ENCODE measurements around the gene TMPRSS2. TPM values are rescaled to one million over a fixed set of nuclear protein-coding genes. Genes with fewer than 3 reads are reported as not detected.

Gene TMPRSS2
- total RNA-seq, 1 experiment from 2014 or later = 1.1 TPM

DNA sequence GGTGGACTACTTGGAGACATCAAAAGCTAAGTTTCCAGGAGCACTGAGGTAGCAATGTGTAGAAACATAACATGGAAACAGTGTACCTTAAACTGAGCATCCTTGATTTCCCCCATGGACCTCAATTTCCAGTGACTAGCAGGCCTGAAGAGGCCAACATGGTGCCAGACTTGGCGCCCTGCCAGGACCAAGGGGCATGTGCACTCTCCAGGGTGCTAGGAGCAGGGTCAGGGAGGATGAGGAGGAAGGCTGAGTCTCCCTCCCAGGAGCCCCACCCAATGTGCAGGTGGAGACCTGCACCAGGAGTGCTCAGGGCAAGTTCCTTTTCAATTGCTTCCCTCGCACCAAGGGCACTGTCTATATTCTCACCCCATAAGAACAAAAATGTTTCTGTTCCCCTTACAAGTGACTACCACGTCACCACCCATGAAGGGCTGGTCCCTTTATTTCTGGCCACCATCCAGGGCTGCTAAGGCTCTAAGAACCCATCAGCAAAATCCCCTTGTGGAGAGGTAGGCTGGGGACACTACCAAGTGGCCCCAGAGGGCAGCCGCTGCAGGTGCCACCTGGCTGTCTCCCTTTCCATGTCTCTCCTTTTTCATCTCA is 42.7 kb downstream of the TMPRSS2 start:
- no peaks in the 10 kb centered on the region for H3K9me2 ChIP-seq (ENCODE audit: insufficient read depth)
- intact Hi-C loops (cut with micrococcal nuclease) = no loop called here
- ChIA-PET RAD21 (ENCODE audit: low non-redundant PET in 1 of 2, low total read pairs in 2 of 2, uncharacterized antibody in 2 of 2, unreplicated experiment in 2 of 2) (no interaction called here), POLR2A (no interaction called here), CTCF (interaction anchor here (3.4 kb wide), 1 partner anchor 182 kb away, joined by 10 read pairs; no protein-coding TSS in a partner anchor)
- no TSS peak for BruUV-seq (replicated peaks)
- DNase-seq (ENCODE audit: low read depth, low spot score) (no peak), ATAC-seq (no peak)
- no peaks in the 10 kb centered on the region for H3K9me3 ChIP-seq (ENCODE audit: control insufficient read depth in 1 of 2, insufficient read depth in 1 of 2, low read depth in 1 of 2, low read length in 2 of 2)
- no peaks in the 10 kb centered on the region for H3K36me3 ChIP-seq (ENCODE audit: control insufficient read depth in 1 of 2, insufficient read depth in 2 of 2, low read length in 2 of 2)
- H4K20me1 ChIP-seq (ENCODE audit: insufficient read depth) = no peaks in the 10 kb centered on the region
- H3K9ac ChIP-seq (ENCODE audit: low read length) = no peak overlapping the region
- TF ChIP-seq EZH2 (IDR thresholded peaks at IDR 0.05) (no peak), RAD21 (IDR thresholded peaks at IDR 0.05; ENCODE audit: low read depth) (no peak), FOSL1 (IDR thresholded peaks at IDR 0.05; ENCODE audit: low read depth) (no peak), POLR2A (IDR thresholded peaks at IDR 0.05; ENCODE audit: borderline replicate concordance, extremely low read depth, insufficient read depth, insufficient read length) (no peak), EZH2phosphoT487 (IDR thresholded peaks at IDR 0.05; ENCODE audit: borderline replicate concordance) (no peak), POLR2AphosphoS5 (IDR thresholded peaks at IDR 0.05; ENCODE audit: low read depth, low read length) (no peak), ZFX (IDR thresholded peaks at IDR 0.05) (no peak), ZNF274 (IDR thresholded peaks at IDR 0.05; ENCODE audit: low read depth, low read length) (no peak), TCF7L2 (IDR thresholded peaks at IDR 0.05; ENCODE audit: borderline replicate concordance, extremely low read depth, insufficient read depth, insufficient read length) (no peak), SRF (IDR thresholded peaks at IDR 0.05; ENCODE audit: low read depth) (no peak), YY1 (IDR thresholded peaks at IDR 0.05; ENCODE audit: extremely low read depth, insufficient replicate concordance, low read depth, low read length) (no peak), CBX3 (IDR thresholded peaks at IDR 0.05; ENCODE audit: low read depth) (no peak), SP1 (IDR thresholded peaks at IDR 0.05; ENCODE audit: low read depth) (no peak), ELF1 (IDR thresholded peaks at IDR 0.05; ENCODE audit: borderline replicate concordance, low read depth) (no peak), CEBPB (IDR thresholded peaks at IDR 0.05; ENCODE audit: low read depth) (no peak), JUND (IDR thresholded peaks at IDR 0.05) (no peak)
- TF ChIP-seq, protein P1, sequence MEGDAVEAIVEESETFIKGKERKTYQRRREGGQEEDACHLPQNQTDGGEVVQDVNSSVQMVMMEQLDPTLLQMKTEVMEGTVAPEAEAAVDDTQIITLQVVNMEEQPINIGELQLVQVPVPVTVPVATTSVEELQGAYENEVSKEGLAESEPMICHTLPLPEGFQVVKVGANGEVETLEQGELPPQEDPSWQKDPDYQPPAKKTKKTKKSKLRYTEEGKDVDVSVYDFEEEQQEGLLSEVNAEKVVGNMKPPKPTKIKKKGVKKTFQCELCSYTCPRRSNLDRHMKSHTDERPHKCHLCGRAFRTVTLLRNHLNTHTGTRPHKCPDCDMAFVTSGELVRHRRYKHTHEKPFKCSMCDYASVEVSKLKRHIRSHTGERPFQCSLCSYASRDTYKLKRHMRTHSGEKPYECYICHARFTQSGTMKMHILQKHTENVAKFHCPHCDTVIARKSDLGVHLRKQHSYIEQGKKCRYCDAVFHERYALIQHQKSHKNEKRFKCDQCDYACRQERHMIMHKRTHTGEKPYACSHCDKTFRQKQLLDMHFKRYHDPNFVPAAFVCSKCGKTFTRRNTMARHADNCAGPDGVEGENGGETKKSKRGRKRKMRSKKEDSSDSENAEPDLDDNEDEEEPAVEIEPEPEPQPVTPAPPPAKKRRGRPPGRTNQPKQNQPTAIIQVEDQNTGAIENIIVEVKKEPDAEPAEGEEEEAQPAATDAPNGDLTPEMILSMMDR (IDR thresholded peaks at IDR 0.05 in 2 of 3, conservative IDR thresholded peaks at IDR 0.05 in 1 of 3; ENCODE audit: borderline replicate concordance in 1 of 3, insufficient read depth in 1 of 3, low read depth in 2 of 3, low read length in 2 of 3) = no peak
- TF ChIP-seq, protein P2, sequence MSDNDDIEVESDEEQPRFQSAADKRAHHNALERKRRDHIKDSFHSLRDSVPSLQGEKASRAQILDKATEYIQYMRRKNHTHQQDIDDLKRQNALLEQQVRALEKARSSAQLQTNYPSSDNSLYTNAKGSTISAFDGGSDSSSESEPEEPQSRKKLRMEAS (IDR thresholded peaks at IDR 0.05) = no peak
- TF ChIP-seq, protein P3, sequence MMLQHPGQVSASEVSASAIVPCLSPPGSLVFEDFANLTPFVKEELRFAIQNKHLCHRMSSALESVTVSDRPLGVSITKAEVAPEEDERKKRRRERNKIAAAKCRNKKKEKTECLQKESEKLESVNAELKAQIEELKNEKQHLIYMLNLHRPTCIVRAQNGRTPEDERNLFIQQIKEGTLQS (IDR thresholded peaks at IDR 0.05) = no peak
- TF ChIP-seq, protein P4, sequence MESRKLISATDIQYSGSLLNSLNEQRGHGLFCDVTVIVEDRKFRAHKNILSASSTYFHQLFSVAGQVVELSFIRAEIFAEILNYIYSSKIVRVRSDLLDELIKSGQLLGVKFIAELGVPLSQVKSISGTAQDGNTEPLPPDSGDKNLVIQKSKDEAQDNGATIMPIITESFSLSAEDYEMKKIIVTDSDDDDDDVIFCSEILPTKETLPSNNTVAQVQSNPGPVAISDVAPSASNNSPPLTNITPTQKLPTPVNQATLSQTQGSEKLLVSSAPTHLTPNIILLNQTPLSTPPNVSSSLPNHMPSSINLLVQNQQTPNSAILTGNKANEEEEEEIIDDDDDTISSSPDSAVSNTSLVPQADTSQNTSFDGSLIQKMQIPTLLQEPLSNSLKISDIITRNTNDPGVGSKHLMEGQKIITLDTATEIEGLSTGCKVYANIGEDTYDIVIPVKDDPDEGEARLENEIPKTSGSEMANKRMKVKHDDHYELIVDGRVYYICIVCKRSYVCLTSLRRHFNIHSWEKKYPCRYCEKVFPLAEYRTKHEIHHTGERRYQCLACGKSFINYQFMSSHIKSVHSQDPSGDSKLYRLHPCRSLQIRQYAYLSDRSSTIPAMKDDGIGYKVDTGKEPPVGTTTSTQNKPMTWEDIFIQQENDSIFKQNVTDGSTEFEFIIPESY (IDR thresholded peaks at IDR 0.05; ENCODE audit: extremely low read depth, insufficient replicate concordance, low read length) = no peak
- no peak overlapping the region for H3K4me3 ChIP-seq (replicated peaks in 1 of 2; ENCODE audit: low read depth in 1 of 2, low read length in 2 of 2)
- no peak overlapping the region for H3K4me2 ChIP-seq (ENCODE audit: low read length)
- H3K27me3 ChIP-seq (ENCODE audit: insufficient read depth, low read length) = no peaks in the 10 kb centered on the region
- no peak overlapping the region for H3K27ac ChIP-seq (ENCODE audit: low read depth, low read length)
- no peak overlapping the region for H2AFZ ChIP-seq (ENCODE audit: low read depth, low read length, poor library complexity, severe bottlenecking)
- H3K79me2 ChIP-seq (ENCODE audit: insufficient read depth, low read length) = no peaks in the 10 kb centered on the region
- H3K4me1 ChIP-seq (ENCODE audit: control insufficient read depth in 1 of 2, insufficient read depth in 2 of 2, low read length in 2 of 2) = peaks cover 0 to 9% of the 10 kb centered on the region in 2 experiments; a peak in 2 of 4 replicates

All from HCT116 (cell line).